Measurements from ENCODE around the gene TMEM30B.

Gene TMEM30B

DNA sequence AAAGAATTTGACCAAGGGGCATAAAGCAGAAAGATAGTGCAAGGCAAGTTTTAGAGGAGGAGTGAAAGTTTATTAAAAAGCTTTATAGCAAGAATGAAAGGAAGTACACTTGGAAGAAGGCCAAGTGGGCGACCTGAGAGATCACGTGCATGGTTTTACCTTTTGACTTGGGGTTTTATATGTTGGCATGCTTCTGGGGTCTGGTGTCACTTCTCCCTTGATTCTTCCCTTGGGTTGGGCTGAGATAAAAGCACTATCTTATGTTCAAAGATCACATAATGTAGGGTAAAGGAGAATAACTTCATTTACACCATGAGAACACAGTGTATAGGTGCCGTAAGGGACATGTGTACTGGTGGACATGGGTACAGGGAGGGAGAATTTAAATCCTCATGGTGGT, 17.7 kb upstream of the TMEM30B start:
- DNase-seq: no peak

DNA sequence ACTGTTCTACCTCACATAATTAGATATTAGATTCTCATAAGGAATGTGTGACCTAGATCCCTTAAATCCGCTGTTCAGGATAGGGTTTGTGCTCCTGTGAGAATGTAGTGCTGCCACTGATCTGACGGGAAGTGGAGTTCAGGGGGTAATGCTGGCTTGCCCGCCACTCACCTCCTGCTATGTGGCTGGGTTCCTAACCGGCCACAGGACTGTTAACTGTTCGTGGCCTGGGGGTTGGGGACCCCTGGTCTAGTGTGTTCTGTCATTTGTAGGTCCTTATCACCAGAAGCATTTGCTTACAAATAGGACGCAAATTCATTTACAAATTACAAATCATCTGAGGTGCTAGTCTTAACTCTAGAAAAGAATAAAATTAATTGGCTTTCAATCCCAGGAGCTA, 16.4 kb upstream of the TMEM30B start:
- no peak for DNase-seq

DNA sequence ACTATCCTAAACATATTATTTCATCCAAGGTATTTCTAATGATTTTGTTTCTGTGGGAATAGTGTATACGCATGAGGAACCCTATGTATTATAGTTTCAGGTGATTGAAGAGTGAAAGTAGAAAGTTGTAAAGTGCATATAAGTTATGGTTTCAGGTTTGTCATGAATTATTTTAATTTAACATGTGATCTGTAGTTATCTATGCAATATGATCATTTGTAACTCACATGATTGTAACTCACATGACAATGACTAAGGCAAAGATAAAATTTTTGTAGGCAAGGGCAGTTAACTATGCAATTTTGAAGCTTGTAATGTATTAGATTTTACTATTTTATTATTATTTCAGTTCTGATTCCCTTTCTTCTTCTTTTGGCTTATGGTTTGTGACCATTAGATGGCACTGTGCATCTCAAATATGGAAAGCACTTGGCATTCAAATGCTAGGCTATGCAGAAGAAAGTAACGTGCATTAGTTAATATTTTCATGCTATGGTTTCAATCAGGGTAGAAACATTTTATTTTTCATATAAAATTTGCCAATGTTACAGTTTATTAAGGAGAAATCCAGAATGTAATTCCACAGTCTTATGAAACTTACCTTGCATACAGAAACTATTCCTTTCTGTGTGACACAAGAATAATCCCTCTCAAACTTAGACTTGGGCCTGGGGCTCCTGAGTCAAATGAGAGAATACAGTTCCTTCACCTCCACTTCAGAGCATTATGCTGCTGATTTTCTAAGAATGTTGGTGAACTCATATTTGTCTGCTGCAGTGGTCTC, 15.8 kb upstream of the TMEM30B start:
- DNase-seq: no peak

DNA sequence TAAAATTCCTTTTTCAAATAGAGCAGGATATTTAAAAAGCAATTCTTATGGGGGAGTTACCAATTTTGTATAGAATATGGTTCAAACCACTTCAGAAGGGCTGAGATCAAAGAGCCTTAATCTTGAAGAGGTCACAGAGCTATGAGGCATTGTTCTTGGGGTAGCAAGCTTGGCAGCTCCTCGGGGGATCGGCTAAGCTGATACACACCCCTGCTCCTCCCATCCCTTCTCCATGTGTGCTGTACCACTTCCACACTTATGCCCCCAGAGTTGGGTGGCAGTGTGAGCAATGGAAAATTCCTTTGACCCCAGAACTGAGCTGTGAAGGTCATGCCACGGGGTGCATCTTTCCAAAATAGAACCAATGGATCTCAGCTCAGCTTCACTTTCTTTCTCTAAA, 15.0 kb upstream of the TMEM30B start:
- DNase-seq: no peak

DNA sequence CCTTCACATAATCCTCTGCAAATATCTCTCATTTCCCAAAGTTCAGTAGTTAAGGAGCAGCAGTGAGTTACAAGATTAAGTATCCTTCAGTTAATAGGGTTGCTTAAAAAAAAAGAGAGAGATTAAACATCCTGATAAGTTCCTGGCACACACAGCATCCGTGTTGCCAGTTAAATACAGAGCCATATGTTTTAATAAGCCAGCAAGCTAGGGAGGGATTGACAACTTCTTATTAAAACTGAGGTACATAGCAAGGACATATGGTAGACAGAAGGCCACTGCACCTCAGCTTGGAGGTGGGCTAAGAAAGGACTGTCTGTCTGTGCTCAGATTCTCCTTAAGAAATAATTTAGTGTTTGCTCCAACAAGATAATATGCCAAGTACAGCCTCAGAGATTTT, 9.6 kb upstream of the TMEM30B start:
- DNase-seq: no peak

DNA sequence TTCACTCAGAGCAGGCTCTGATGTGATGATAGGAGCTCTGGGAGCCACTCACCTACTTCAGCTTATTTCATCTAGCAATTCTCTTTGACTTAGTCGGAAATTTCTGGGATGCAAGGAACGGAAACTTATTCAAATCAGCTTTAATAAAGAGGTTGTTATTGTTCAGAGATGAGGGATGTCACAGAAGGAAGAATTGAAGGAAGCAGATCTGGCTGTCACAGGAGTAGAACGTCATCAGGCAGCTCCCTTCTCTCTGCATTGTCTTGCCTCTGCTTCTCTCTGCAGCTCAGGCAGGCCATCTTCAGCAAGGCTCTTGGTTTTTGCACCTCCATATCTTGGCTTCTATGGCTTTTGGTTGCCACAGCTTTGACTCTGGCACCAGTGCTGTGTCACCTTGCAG, 7.6 kb upstream of the TMEM30B start:
- no peak for DNase-seq

DNA sequence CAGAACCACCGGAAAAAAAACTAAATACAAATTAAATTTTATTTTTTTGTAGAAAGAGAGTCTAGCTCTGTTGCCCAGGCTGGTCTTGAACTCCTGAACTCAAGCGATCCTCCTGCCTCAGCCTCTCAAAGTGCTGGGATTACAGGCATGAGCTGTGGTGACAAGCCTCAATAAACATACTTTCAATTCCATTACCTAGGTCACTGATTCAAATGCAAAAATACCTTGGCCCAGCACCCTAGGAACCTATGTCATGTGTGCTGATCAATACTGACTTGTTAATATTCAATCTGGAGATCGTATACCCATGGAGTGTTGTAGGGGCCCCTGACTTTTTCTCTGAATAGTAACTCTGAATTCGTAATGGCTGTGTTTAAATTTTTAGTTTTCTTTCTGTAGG, 7.1 kb upstream of the TMEM30B start:
- DNase-seq: no peak

DNA sequence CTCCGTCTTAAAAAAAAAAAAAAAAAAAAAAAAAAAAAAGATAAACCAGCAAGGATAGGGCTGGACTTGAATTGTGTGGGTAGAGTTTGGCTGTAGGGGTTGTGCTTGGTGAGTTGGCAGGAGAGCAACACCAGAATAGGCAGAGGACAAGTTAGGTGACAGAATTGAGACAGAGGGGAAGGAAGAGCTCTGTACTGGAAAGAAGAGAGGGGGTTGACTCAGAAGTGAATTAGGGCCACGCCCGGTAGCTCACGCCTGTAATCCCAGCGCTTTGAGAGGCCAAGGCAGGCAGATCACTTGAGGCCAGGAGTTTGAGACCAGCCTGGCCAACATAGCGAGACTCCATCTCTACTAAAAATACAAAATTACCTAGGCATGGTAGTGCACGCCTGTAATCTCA, 6.1 kb upstream of the TMEM30B start:
- no peak for DNase-seq

DNA sequence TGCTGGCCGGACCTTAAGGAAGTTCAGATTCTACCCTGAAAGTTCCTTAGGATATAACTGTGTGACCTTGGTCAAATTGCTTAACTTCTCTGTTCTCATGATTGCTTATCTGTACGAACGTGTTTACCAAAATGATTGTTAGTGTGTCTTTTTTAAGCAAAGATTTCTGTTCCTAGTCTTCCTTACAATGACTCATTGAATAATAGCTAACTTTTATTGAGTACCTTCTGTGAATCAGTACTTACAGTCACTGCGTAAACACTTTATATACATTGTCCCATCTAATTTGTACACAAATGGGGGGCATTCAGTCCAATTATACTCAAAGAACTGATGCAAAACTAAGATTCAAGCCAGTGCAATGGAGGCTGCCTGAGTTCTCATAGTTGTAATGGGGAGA, 4.2 kb upstream of the TMEM30B start:
- no peak for DNase-seq

DNA sequence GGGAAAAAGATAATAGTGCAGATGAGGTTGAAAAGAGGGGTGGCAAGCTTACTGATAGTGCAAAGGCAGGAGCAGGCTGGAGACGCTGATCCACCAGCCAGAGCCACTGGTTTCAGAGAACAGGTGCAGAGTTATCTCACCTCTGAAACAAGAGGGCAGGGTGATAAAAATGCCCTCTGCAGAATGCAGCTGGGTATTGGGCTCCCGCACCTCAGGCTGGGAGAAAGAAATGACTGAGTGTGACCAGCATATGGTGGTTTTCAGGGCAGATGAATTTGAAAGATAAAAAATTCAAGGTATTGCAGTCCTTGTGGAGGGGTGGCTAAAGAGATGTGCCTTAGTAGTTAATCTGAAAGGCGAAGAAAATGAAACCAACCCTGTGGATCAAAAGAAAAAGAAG, 2.9 kb upstream of the TMEM30B start:
- DNase-seq: no peak

DNA sequence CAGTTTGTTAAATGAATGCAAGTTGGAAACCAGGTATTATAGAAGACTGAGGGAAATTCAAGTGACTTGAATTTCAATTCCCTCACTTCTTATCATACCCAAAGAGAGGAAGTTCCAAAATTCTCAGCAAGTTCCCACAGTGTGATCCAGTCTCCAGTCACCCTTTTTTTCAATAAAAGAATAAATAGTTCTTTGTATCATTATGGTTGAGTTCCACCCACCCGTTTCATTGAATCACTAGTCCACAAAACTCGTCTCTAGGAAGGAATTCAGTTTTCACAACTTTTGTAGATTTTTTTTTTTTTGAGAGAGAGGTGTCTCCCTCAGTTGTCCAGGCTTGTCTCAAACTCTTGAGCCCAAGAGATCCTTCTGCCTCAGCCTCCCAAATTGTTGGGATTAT, 1.6 kb upstream of the TMEM30B start:
- DNase-seq: no peak

DNA sequence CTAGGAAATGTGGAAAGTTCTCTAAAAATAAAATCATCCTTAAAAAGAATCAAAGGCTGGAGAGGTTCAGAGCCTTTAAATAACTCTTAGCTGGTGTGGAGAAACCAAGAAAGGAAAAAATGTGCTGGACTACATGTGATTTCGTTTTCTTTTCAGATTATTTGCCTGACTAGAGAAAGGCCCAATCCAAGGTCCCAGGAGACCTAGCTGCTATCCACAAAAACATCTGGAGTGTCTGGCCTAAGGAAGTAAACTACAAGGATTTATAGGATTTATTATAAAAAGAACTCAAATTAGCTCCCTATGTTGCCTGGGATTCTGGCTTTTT, 774 bp upstream of the TMEM30B start:
- DNase-seq: no peak

DNA sequence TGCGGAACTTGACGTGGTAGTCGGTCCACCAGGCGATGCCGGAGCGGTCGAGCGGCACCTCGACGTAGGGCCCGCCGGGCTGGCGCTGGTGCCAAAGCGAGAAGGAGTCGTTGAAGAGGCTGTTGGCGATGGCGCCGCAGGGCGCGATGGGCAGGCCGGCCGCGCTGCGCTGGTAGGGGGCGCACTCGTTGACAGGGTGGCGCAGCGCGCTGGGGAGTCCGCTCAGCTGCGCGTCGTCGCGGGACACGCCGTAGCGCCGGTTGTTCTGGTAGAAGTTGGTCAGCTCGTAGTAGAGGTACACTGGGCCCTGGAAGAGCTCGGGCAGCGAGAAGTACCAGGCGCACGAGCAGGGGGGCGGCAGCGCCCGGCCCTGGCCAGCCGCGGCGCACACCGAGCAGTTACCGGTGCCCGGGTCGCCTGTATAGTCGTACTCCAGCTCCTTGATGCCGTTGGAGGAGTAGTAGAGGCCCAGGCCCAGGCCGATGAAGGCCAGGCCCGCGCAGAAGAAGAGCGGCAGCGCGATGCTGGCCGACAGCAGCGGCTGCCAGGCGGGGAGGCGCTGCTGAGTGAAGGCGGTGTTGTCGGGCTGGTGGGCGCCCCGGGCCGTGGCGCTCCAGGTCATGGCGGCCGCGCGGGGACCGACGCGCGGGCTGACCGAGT, 482 bp downstream of the TMEM30B start:
- DNase-seq: peak in 5 of 14 donors; percentile 1 to 49 (median 38)

DNA sequence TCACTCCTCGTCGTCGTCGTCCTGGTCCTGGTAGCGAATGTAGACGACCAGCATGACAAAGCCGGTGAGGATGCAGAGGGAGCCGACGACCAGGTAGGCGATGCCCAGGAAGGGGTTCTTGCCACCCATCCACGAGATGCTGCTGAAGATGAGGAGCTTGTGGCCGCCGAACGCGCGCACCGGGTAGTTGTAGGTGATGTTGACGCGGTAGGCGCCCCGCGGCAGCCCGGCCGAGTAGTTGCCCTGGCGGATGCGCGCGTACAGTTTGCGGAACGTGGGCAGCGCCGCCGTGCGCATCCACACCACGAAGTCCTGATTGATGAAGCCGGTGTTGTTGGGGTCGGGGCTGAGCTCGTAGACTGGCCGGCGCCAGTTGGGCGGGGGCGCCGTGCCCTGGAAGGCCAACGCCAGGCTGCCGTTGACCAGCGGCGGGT, 1.0 kb downstream of the TMEM30B start:
- no peak for DNase-seq

DNA sequence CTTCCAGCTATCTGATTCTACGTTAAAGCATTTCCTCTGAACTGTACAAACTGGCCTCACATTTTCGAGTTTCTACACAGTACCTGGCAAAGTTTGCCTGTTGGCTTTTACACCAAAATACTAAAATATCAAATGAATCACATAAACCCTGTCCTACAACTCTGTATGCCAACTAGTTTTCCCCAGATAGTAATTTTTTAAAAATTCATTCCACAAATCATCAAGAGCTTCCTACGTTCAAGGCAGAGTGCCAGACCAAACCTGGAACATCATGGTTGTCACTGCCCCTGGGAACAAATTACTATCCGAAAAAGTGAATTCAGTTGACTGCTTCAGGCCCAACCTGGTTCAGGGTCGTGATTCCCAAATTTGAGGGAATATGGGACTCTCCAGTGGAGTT, 2.1 kb downstream of the TMEM30B start:
- no peak for DNase-seq

DNA sequence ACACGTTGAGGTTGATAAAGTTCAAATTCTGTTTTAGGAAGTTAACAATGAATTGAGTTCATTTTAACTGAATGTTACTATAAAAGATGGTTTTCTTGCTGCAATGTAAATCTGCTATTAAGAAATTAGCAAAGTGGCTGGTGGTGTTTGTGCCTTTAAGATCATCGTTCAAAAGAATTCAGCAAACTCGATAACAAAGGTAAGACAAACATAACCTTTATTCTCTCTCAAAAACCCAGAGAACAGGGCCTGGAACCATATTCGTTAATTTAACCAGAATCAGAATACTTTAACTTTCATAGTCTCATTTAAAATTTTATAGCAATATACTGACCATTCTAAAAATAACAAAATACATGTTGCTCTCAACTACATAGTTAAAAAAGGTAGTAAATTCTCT, 3.4 kb downstream of the TMEM30B start:
- no peak for DNase-seq

DNA sequence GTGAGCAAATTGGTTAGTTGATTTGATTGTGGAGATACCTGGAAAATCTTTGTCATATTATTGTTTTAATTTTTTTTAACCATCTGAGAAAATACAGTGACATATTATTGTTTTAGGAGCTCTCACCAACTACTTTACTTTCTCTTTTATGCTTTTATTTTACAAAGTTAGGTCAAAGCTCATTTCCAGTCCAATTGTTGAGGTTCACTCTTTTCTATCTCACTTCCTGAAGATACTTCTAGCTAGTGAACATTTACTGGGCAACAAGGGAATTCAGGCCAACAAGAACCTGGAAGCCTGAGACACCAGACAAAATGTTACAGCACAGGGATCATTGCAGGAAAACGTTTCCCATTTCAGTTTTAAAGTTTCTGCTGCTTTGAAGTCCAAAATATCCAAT, 3.9 kb downstream of the TMEM30B start:
- no peak for DNase-seq

DNA sequence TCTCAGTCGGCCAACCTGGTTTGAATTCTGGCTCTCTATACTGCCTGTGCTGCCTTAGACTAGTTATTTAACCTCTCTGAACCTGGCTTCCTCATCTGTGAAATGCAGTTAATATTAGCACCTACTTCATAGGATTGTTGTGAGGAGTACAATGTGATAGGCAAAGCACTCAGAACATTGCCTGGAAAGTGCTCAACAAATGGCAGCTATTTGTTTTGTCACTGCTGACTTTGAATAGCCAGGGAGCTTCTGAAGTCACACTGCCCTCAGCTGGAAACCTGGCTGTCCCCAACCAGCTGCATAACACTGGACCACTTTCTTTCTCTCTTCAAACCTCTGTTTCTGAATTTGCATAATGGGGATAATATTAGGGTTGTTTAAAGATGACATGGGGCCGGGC, 9.6 kb downstream of the TMEM30B start:
- DNase-seq: no peak

DNA sequence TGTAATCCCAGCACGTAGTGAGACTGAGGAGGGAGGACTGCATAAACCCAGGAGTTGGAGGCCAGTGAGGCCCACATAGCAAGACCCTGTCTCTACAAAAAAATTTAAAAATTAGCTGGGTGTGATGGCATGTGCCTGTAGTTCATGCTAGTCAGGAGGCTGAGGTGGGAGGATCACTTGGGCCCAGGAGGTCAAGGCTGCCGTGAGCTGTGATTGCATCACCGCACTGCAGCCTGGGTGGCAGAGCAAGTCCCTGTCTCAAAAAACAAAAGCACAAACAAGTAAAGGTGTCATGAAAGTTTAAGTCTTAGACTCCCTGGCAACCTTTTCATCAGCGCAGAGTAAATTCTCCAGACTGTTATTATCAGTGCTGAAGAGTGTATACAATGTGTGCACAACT, 10.4 kb downstream of the TMEM30B start:
- no peak for DNase-seq

DNA sequence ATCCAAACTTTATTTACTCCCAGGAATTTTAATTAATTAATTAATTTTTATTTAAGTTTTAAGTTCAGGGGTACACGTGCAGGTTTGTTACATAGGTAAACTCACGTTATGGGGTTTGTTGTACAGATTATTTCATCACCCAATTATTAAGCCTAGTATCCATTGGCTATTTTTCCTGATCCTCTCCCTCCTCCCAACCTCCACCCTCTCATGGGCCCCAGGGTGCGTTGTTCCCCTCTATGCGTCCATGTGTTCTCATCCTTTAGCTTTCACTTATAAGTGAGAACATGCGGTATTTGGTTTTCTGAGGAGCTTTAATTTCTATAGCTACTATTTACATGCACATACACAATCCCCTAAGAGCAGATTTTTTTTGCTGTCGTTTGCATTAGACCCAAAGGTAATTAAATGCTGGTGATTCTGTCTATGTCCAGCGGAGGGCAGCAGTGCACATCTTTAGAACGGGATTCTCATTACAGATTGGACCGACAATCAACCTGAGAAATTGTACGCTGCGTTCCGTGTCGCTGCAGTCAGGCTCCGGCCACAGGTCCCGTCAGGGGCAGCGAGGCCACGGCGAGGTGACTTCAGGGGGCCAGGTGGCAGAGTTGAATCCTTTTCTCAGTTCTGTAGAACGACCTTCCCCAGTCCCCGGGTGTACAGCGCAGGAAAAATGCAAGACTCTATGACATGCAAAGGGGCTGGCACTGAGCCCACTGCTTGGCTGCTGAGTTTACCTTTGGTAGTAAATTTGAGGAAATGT, 11.6 kb downstream of the TMEM30B start:
- peak in 6 of 14 donors; percentile 2 to 33 (median 7) for DNase-seq

DNA sequence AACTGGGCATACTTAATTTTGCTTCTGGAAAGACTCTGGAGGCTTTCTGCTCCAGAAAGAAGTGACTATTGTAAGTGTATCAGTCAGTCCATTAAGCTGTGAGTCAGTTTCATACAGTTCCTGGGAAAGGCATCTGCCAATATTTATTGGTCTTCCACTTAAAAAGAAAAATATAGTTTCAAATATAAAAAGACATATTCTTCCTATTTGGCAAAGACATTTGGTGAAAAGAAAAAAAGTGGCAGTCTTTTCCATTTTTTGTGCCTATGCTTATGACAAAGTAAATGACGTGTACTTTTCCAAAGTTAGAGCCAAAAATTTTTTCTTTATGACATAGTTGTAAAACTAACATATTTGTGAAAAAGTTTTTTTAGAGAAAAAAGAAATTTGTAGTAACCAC, 12.3 kb downstream of the TMEM30B start:
- DNase-seq: no peak

DNA sequence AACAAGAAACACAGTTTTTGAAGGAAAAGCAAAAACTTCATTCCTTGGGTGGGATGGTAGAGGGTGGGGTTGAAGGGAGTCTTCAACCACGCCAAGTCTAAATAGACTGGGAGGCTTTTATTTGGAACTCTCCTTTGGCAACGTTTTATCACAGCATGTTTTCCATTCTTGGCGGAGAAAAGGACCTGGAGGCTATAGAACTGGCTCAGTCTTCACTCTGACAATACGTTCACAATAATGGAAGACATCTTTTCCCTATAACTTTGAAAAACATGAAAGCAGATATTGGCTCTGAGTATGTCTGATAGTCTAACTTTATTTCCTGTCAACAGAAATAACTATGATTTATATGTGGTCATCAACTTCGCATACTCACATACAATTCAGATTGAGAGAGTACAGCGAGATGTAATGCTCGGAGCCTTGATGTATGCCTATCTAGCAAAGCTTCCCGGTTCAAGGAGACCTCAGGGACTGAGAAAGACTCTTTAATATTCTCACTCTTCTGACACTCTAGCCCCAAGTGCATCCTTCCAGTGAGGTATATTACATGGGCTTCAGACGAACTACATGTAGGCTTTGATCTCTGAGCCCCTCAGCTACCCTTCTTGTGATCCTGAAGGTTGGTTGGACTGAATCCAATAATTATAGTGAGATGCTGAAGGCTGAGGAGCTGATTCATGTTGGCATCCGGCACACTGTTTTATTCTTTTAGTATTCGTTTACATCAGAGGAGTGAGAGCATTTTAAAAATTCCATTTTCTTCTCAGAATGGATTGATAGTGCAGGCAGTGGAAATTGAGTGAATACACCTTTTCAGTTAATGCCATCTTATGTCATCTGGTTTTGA, 14.0 kb downstream of the TMEM30B start:
- no peak for DNase-seq

DNA sequence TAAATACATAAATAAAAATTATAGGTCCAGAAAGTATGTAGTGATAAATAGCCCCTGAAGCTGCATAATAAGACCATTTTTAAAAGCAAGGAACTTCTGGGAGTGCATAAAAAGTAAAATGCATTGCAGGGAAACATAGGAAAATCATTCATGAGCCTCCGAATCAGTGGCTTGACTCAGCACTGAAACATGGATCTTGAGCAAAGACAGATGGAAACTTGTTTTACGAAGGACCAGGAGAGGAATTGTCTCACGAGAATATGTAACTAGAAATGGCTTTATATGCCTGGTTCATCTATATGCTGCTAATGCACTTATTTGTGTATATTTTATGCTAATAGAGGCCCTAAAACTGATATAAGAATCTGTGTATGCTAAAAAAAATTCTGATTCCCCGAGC, 14.7 kb downstream of the TMEM30B start:
- DNase-seq: no peak
